ENCODE measurements around the gene ATF6. TPM values are rescaled to one million over a fixed set of nuclear protein-coding genes. Genes with fewer than 3 reads are reported as not detected.

The ATF6 gene
- total and polyA plus RNA-seq, 2 of the 8 experiments (the other 6 are each of a cell fraction or from before 2014, with no cell fraction given): 4.6 to 10.0 TPM

DNA sequence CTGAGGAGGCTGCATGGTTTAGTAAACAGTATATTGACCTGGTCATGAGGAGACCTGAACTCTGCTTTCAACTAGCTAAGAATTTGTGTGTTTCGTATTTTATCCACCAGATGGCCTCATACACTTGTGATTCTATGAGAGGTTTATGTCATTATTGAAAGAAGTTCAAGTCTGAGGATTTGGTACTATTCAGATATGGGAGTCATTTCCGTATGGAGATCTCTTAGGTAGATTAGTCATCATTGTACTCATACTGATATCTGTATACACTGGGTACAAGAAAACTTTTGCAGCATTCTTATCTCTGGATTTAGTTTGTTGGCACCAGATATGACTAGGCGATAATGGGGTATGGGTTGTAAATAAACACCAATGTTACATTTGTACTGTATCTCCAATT, 26.6 kb downstream of the ATF6 start (continued):
- no peak for TF ChIP-seq GABPA (IDR thresholded peaks at IDR 0.05; ENCODE audit: borderline replicate concordance, insufficient read depth, low read length)
- no peak for TF ChIP-seq CEBPB (IDR thresholded peaks at IDR 0.05; ENCODE audit: low read depth, low read length)
- TF ChIP-seq SP1 (IDR thresholded peaks at IDR 0.05; ENCODE audit: low read depth, low read length): no peak

Measured in H1 (cell line).